ENCODE data around the gene RXFP1.

Gene RXFP1

DNA sequence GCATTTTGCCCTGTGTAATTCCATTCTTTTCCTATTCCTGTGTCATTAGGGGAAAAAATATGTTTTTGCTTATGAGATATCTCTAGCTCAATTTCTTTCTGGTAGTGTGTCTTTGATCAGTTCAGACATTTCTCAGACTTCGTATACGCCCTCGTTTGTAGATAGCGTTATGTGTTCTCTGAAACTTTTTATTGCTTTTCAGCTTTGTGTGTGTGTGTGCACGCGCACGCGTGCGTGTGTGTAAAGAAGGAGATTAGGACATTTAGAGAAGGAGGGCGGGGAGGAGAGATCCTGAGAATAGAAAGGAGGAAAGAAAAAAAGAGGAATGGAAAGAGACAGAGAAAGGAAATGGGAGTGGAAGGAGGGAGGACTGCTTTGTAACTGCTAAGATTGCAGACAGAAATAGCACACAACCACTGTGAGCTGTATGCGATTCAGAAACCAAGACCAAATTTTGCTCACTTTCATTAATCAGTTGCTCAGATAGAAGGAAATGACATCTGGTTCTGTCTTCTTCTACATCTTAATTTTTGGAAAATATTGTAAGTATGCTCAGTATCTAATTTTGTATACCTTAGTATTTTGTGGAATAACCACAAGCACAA lies at the start of gene RXFP1:
RXFP1 (plus strand) TSS at position 399 of the 605 bp plus-strand sequence; CDS start at position 494, 95 bp downstream.
- in situ Hi-C loops (cut with MboI; ENCODE audit: low pct_unique_long_range_greater_than_20kb, low sequenced_read_pairs, unreplicated experiment) = no loop called here
- no peak for DNase-seq (ENCODE audit: low spot score)
- TF ChIP-seq, protein P1, sequence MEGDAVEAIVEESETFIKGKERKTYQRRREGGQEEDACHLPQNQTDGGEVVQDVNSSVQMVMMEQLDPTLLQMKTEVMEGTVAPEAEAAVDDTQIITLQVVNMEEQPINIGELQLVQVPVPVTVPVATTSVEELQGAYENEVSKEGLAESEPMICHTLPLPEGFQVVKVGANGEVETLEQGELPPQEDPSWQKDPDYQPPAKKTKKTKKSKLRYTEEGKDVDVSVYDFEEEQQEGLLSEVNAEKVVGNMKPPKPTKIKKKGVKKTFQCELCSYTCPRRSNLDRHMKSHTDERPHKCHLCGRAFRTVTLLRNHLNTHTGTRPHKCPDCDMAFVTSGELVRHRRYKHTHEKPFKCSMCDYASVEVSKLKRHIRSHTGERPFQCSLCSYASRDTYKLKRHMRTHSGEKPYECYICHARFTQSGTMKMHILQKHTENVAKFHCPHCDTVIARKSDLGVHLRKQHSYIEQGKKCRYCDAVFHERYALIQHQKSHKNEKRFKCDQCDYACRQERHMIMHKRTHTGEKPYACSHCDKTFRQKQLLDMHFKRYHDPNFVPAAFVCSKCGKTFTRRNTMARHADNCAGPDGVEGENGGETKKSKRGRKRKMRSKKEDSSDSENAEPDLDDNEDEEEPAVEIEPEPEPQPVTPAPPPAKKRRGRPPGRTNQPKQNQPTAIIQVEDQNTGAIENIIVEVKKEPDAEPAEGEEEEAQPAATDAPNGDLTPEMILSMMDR (IDR thresholded peaks at IDR 0.05; ENCODE audit: extremely low read depth, insufficient read depth, missing control alignments) = no peak

DNA sequence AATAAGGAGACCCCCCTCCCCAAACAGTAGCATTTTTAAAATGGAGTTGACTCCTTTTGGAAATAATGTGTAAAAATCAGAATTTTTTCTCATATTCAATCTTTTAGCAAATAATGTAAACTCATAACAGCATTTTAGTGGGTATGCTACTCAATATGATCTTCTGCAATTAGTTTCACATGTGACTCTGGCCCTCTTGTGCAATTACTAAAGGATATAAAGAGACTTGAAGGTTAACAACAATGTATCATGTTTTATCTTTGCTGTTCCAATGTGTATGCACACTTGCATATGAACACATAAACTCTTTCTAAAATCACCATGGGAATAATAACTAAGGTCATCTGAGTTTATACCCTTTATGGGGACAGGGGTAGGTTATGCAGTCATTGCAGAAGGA lies 39.9 kb upstream of the RXFP1 start:
- DNase-seq (ENCODE audit: low spot score) = no peak
- in situ Hi-C loops (cut with MboI; ENCODE audit: low pct_unique_long_range_greater_than_20kb, low sequenced_read_pairs, unreplicated experiment) = no loop called here

DNA sequence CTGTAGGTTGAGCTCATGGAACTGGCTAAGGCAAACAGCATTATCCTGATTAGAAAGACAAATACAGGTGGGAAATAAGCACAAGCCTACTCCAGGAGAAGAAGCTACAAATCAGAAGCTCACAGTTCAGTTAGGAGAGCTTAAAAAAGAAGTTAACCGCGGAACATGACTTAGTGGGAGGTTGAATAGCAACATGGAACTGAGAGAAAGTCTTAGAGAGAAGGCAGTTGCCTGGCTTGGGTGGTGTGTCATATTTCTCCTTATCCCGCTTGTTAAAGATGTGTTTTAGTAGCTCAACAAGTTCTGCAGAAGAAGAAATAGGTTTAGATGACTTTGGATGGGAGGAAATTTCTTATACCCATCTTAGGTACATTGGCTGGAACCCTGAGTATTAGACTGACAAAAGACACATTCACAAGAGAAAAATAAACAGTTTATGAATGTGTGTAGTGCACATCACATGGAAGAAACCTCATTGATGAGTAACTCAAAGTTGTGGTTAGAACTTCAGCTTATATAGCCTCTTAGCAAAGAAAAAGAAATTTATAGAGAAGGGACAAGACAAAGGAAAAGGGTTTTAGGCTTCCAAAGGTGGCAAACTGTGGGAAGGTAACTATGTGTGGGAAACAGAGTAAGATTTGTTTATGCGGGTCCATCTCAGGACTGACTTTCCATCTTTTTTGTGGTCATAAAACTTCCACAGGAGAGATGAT lies 37.4 kb upstream of the RXFP1 start:
- TF ChIP-seq, protein P1 (IDR thresholded peaks at IDR 0.05; ENCODE audit: extremely low read depth, insufficient read depth, missing control alignments) = no peak
- in situ Hi-C loops (cut with MboI; ENCODE audit: low pct_unique_long_range_greater_than_20kb, low sequenced_read_pairs, unreplicated experiment) = no loop called here
- DNase-seq (ENCODE audit: low spot score) = no peak

More for the DNA sequence above, 39.9 kb upstream of the RXFP1 start:
- TF ChIP-seq, protein P1 (IDR thresholded peaks at IDR 0.05; ENCODE audit: extremely low read depth, insufficient read depth, missing control alignments) = no peak

DNA sequence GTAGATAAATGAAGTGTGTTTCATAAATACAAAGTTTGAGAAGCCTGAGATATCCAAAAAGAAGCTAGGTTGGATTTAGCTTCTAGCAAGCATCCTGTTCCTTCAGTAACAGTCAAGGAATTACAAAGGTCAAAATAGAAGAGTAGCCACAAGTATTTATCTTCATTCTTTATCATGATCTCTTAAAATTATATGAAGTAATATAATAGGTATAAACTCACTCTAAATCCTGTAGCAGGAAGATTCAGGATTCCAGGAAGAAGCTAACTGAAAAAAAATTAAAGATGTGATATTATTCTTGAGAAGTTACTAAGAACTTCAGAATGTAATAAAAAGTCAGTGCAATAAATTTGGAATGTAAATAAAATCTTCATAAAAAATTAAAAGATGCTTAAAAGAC lies 31.1 kb upstream of the RXFP1 start:
- in situ Hi-C loops (cut with MboI; ENCODE audit: low pct_unique_long_range_greater_than_20kb, low sequenced_read_pairs, unreplicated experiment) = no loop called here
- TF ChIP-seq, protein P1 (IDR thresholded peaks at IDR 0.05; ENCODE audit: extremely low read depth, insufficient read depth, missing control alignments) = no peak
- no peak for DNase-seq (ENCODE audit: low spot score)

DNA sequence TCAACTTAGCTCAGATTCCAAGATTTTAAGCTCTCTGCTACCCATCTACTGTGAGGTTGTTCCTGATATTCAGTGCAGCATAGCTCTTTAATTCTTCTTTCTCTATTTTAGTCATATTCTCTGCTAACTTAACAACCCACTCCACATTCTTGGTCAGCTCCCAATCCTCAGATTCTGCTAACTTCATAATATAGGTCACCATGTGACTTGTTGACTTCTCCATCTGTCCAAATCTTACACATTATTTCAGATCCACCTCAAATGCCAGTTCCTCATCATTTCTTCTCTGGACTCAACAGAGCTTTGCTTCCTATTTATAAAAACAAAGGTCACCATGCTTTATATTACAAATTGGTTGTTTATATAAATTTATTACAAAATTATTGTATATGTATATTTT lies 29.3 kb upstream of the RXFP1 start:
- no peak for DNase-seq (ENCODE audit: low spot score)
- TF ChIP-seq, protein P1 (IDR thresholded peaks at IDR 0.05; ENCODE audit: extremely low read depth, insufficient read depth, missing control alignments) = no peak
- in situ Hi-C loops (cut with MboI; ENCODE audit: low pct_unique_long_range_greater_than_20kb, low sequenced_read_pairs, unreplicated experiment) = no loop called here

DNA sequence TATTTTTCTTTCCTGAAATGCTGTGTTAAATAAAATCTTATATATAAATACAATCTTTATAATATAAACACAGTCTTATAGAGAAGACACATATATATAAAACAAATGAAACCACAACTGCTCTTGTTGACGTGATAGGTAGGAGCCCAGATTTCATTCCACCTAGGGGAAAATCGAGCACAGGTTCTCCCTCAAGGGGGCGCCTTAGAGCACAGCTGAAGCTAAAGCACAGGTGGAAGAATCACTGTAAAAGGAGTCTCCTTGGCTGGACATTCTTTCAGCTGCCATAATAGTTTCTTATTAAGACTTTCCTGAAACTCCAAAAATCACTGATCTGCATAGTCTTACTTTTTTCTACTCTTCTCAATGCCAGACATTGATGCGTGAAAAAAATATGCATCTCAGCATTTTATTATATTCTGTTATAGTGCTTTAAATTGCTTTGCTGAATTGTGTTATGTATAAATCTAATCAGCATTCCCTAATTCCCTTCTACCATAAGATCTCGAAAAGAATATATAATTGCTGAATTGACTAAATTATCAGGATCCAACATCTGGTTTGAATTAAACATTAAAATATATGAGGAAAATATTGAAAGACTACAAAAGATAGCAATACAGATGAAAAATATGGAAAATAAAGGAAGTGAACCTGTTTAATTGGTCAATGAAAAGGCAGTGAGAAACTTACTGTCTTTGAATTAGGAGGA lies 25.5 kb upstream of the RXFP1 start:
- TF ChIP-seq, protein P1 (IDR thresholded peaks at IDR 0.05; ENCODE audit: extremely low read depth, insufficient read depth, missing control alignments) = peak; percentile 60
- peak; percentile 37 for DNase-seq (ENCODE audit: low spot score)
- in situ Hi-C loops (cut with MboI; ENCODE audit: low pct_unique_long_range_greater_than_20kb, low sequenced_read_pairs, unreplicated experiment) = no loop called here

Data from GM13977 (cell line).